ENCODE results near the gene DNAI4.
"Not testable (repeated sequence)": the region's sequence is repeated elsewhere in the genome, so short reads cannot be mapped to it uniquely, and the experiment has no call there.

The DNAI4 gene

DNA sequence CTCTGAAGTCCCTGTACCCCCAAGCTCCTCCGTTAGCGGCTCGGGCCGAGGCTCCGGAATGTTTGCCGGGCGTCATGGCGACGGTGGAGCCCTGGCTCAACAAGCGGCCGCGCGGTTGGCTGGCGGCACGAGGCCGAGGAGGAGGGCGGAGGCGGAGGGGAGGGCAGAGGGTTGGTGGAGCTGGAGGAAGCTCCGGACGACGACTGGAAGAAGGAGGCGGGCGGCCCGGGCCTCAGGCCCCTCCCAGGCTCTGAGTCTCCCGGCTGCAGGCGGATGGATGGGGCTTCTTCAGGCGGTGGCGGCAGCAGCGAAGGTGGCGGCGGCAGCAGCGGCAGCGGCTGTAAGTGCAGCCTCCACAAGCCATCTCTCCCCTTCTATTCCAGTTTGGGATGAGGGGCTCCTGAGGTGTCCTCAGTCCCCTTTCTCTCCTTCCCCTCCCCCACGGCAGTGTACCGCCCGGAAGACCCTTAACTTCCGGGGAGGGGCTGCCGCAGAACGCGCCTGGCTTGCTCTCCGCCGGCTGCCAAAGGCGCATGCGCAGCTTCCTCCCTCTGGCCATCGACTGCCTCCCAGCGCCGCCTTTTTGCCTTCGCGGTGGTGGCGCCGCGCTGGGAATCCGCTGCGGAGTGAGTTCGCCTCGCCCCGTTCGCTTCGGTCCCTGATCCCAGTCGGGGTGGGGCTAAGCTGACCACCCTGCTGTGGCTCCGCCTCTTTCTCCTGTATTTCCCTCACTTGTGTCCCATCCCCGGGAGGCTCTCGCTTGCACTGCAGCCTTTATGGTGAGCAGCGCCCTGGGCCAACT is at the start of gene DNAI4, which contains the start of gene MIER1:
DNAI4 (minus strand) TSS at position 101 of the 802 bp plus-strand sequence; CDS start at position 76, 25 bp downstream.
MIER1 (plus strand) TSS at position 235 of the 802 bp plus-strand sequence; CDS start at position 274, 39 bp downstream.
- peak; percentile 93 for DNase-seq (ENCODE audit: low read depth)
- H3K4me3 ChIP-seq (ENCODE audit: low read depth, low read length), result peak within 1 kb of the TSS; percentile 96

- no peak for DNase-seq (ENCODE audit: low read depth)
- H3K4me3 ChIP-seq (ENCODE audit: low read depth, low read length), result no peak overlapping the region
These were observed 43.9 kb upstream of the DNAI4 start for GRCh38 chr1:66968574-66968973.

DNA sequence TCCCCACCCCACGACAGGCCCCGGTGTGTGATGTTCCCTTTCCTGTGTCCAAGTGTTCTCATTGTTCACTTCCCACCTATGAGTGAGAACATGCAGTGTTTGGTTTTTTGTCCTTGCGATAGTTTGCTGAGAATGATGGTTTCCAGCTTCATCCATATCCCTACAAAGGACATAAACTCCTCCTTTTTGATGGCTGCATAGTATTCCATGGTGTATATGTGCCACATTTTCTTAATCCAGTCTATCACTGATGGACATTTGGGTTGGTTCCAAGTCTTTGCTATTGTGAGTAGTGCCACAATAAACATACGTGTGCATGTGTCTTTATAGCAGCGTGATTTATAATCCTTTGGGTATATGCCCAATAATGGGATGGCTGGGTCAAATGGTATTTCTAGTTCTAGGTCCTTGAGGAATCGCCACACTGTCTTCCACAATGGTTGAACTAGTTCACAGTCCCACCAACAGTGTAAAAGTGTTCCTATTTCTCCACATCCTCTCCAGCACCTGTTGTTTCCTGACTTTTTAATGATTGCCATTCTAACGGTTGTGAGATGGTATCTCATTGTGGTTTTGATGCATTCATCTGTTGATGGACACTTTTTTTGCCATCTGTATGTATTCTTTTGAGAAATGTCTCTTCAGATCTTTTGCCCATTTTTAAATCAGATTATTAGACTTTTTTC is 41.7 kb upstream of the DNAI4 start:
- not testable (repeated sequence) for H3K4me3 ChIP-seq (ENCODE audit: low read depth, low read length); DNase-seq (ENCODE audit: low read depth)

- H3K4me3 ChIP-seq (ENCODE audit: low read depth, low read length), result no peak overlapping the region
- no peak for DNase-seq (ENCODE audit: low read depth)
These were observed 33.3 kb upstream of the DNAI4 start for GRCh38 chr1:66957938-66958337.

DNA sequence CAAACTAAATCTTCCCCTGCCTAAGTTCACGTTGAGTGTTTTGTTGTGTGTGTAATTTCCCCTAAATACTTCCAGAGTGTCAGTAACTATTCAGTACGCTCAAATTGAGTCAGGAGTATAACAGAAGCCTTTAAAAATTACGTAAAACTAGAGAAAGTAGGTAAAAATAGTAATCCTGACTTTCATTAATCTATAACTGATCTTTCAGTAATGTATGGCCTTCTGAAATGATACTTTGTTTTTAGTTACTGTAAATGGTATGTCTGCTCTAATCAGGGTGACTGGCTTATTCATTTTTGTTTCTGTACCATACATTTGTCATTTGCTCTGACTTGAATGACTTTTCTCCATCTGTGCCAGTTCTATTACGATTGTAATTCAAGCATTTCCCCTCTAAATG is 29.6 kb upstream of the DNAI4 start:
- H3K4me3 ChIP-seq (ENCODE audit: low read depth, low read length), result no peak overlapping the region
- no peak for DNase-seq (ENCODE audit: low read depth)

GRCh38 chr1:66951513-66951912 is 26.9 kb upstream of the DNAI4 start:
- no peak for DNase-seq (ENCODE audit: low read depth)
- no peak overlapping the region for H3K4me3 ChIP-seq (ENCODE audit: low read depth, low read length)

DNA sequence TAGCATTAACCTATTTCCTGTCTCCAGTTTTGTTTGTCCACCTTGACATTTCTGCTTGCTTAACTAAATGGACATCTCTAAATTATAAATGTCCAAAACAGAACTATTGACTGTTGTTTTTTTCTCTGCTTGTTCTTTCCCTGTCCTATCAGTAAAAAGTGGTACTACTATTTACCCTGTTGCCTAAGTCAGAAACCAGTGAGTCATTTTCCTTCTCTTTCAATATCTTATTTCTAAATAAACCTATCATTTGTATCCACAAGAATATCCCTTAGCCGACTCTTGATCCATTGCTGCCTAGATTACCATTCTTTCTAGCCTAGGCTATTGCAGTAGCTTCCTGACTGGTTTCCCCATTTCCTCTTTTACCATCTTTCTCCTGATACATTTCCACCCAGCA is 22.6 kb upstream of the DNAI4 start:
- no peak for DNase-seq (ENCODE audit: low read depth)
- no peak overlapping the region for H3K4me3 ChIP-seq (ENCODE audit: low read depth, low read length)

GRCh38 chr1:66945316-66945715 is 20.7 kb upstream of the DNAI4 start:
- DNase-seq (ENCODE audit: low read depth), result no peak
- no peak overlapping the region for H3K4me3 ChIP-seq (ENCODE audit: low read depth, low read length)

GRCh38 chr1:66944330-66945274 is 19.9 kb upstream of the DNAI4 start:
- peak; percentile 54 for DNase-seq (ENCODE audit: low read depth)
- no peak overlapping the region for H3K4me3 ChIP-seq (ENCODE audit: low read depth, low read length)

DNA sequence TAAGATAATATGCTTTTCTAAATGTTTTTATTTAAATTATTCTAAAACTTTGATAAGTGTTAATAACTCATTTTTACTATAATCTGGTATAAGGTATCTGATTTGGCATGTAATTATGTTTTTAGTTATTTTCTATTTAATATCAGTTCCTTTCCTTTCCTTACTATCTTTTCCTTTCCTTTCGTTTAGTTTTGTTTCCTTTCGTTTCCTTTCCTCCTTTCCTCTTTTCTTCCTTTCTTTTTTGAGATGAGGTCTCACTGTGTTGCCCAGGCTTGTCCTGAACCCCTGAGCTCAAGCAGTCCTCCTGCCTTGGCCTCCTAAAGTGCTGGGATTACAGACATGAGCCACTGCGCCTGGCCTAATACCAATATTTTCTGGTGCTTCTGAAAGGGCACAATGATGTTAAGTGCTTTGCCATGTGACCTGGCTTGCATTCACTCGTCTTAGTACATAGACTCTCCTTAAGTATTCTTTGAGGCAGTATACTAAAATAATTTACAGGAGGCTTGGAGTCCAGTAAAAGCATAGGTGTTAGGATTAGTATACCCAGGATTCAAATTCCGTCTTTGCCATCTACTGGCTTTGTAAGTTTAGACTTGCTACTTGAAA is 18.8 kb upstream of the DNAI4 start:
- no peak overlapping the region for H3K4me3 ChIP-seq (ENCODE audit: low read depth, low read length)
- no peak for DNase-seq (ENCODE audit: low read depth)

- DNase-seq (ENCODE audit: low read depth), result no peak
These were observed 16.3 kb upstream of the DNAI4 start for GRCh38 chr1:66940981-66941380.

GRCh38 chr1:66938613-66939012 is 14.0 kb upstream of the DNAI4 start:
- no peak overlapping the region for H3K4me3 ChIP-seq (ENCODE audit: low read depth, low read length)
- no peak for DNase-seq (ENCODE audit: low read depth)

More at GRCh38 chr1:66940981-66941380, 16.3 kb upstream of the DNAI4 start:
- H3K4me3 ChIP-seq (ENCODE audit: low read depth, low read length), result no peak overlapping the region

DNA sequence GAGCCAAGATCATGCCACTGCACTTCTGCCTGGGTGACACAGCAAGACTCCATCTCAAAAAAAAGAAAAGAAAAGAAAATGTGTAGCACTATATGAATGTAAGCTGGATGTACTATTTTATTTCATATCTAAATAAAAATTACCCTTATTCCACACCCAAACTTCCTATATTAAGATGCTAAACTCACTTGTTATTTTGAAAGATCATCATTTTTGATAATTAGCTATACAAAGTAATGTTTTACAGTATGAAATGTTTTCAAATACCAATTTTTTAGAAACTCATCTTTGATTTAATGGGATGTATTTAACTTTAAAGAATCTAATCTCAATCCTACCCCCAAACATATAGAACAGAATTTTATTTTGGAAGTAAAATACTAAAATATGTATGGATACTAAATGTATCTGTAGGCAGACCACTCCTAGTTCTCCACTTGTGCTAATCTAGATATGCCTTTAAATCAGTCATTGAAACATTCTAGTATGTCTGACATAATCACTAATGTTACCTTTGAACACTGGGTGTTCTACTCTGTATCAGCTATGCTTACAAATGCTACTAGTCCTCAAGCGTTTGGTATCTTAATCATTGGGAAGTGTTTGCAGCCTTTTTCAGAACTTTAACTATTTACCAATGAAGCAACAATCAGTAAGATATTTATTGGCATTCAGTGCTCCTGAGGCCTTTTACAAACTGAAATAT is 13.0 kb upstream of the DNAI4 start:
- no peak overlapping the region for H3K4me3 ChIP-seq (ENCODE audit: low read depth, low read length)
- DNase-seq (ENCODE audit: low read depth), result no peak

DNA sequence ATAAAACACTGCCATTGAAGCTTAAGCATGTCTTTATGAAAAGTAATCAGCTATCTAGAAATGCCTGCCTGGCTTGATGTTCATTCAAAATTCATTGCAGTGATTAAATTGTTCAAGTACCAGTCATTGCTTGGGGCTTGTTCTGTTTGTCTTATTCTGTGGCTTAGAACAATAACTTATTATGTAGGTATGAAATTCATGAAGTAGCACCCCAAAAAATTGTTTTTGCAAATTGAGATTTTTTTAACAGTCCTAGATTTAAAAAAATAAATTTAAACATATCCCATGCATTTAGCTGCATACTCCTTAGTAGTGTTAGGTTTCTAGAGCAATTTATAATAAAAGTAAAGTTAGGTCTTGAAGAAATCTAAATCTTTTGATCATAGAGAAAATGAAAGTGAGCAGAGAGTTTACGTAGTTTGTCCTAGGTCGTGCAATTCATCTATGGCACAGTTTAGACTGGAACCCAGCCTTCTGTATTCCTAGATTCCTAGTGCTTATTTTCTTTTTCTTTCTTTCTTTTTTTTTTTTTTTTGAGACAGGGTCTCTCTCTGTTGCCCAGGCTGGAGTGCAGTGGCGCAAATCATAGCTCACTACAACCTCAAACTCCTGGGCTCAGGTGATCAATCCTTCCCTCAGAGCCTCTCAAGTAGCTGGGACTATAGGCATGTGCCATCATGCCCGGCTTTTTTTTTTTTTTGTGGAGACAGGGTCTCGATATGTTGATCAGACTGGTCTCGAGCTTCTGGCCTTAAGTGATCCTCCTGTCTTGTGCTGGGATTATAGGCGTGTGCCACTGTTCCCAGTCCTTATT is 9.4 kb upstream of the DNAI4 start:
- H3K4me3 ChIP-seq (ENCODE audit: low read depth, low read length), result no peak overlapping the region
- DNase-seq (ENCODE audit: low read depth), result no peak

GRCh38 chr1:66932291-66932690 is 7.6 kb upstream of the DNAI4 start:
- DNase-seq (ENCODE audit: low read depth), result no peak
- H3K4me3 ChIP-seq (ENCODE audit: low read depth, low read length), result no peak overlapping the region

GRCh38 chr1:66931590-66931989 is 6.9 kb upstream of the DNAI4 start:
- no peak for DNase-seq (ENCODE audit: low read depth)
- H3K4me3 ChIP-seq (ENCODE audit: low read depth, low read length), result peak overlapping the region; percentile 86

- no peak for DNase-seq (ENCODE audit: low read depth)
These were observed 6.1 kb upstream of the DNAI4 start for GRCh38 chr1:66930823-66931174.

More at GRCh38 chr1:66930823-66931174, 6.1 kb upstream of the DNAI4 start:
- H3K4me3 ChIP-seq (ENCODE audit: low read depth, low read length), result peak overlapping the region; percentile 86

Data from skeletal muscle cell (primary cell).